Raji (cell line): ENCODE measurements around the gene MEIOB.

Experiments used
- POLR2A ChIP-seq: IDR thresholded peaks from 2 replicates; pipeline ENCODE4 v1.6.1; 2011; ENCODE audit warnings: low read depth, low read length, control low read depth; ENCODE audit not compliant: insufficient read depth

The MEIOB gene

GRCh38 chr16:1826691-1827573 is 45.0 kb downstream of the MEIOB start, which contains the start of the genes FAHD1 and HAGH:
Gene FAHD1, plus strand, starts transcription at chr16:1827206. Its CDS starts 33 bp downstream, at chr16:1827239.
Gene HAGH, minus strand, starts transcription at chr16:1826825. Its CDS starts 38 bp downstream, at chr16:1826787.
- TF ChIP-seq POLR2A, result peak; percentile 75

- TF ChIP-seq POLR2A, result no peak
Observed at GRCh38 chr16:1825864-1826690, 45.9 kb downstream of the MEIOB start.

DNA sequence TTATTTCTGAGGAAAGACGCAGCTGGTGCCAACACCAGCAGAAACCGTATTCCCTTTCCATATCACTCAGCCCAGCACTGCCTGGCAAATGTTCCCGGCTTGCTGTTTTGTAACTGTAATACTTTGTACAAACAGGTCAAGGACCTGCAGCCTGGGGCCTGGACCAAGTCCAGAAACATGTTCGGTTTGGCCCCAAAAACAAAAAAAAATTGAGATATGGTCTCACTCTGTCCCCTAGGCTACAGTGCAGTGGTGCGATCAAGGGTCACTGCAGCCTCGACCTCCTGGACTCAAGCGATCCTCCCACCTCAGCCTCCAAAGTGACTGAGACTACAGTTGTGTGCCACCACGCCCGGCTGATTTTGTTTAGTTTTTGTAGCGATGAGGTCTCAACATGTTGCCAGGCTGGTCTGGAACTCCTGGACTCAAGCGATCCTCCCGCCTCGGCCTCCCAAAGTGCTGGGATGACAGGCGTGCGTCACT is 46.5 kb downstream of the MEIOB start:
- TF ChIP-seq POLR2A, result no peak

GRCh38 chr16:1823821-1824220 is 48.1 kb downstream of the MEIOB start:
- no peak for TF ChIP-seq POLR2A

GRCh38 chr16:1822801-1823200 is 49.2 kb downstream of the MEIOB start:
- no peak for TF ChIP-seq POLR2A

GRCh38 chr16:1821861-1822611 is 49.9 kb downstream of the MEIOB start:
- no peak for TF ChIP-seq POLR2A

DNA sequence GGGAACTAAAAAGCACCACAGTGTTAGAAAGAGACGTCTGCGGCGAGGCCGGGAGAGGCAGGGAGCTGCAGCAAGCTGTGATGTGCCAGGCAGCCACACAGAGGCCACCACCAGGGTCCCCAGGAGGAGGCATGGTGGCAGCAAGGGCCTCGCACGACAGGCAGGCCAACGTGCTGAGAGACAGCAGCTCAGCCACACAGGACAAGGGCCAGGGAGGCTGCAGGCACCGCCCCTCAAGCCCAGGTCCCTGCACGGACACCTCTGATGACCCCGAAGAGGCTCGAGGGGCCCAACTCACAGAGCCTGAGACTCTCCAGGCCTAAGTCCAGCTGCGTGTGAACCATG is 51.0 kb downstream of the MEIOB start:
- no peak for TF ChIP-seq POLR2A

- TF ChIP-seq POLR2A, result no peak
Observed at GRCh38 chr16:1820096-1820945, 51.6 kb downstream of the MEIOB start.

DNA sequence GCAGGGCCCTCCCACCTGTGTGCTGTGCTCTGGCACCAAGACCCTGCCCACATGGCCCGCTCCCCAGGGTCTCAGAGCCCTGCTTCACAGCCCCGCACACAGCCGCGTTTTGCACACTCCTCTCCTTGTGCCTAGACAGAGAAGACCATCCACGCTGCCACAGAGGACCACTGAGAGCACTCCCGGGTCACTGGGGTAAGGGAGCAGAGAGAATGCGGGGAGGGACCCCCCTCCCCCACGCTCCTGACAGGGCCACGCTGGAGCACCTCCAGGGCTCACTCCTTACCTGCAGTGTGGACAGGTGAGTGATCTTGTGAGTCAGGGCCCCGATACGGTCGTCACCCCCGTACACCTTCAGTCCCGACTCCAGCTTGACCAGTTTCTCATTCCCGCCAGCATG is 52.4 kb downstream of the MEIOB start:
- TF ChIP-seq POLR2A, result no peak

DNA sequence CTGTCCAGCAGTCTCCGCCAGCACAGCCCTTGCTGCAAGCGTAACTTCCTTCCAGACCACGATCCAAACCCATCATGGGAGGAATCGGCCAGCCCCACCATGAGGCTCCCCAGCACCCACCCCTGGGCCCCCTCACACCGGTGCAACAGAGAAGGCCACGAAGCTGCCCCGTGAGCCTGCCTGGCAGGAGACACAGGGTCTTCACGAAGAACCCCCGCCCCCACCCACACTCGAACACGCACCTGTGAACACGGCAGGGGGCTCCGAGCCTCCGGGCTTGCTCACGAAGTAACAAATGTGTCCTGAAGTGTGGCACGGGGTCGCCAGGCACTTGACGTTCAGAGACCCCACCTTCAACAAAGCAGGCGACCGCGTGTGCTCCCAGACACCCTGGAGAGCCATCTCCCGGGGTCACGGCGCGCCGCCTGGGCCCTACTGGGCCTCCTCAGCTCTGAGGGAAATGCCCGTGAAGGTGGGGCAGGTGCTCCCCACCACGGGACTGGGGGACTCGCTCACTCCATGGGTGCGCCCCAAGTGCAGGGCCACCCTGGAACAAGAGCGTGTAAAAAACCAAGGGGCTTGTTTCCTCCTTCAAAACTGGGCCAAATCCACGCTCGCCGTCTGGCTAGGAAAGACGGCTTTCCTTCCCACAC is 53.0 kb downstream of the MEIOB start:
- TF ChIP-seq POLR2A, result no peak

- TF ChIP-seq POLR2A, result no peak
Observed at GRCh38 chr16:1818204-1818872, 53.6 kb downstream of the MEIOB start.

DNA sequence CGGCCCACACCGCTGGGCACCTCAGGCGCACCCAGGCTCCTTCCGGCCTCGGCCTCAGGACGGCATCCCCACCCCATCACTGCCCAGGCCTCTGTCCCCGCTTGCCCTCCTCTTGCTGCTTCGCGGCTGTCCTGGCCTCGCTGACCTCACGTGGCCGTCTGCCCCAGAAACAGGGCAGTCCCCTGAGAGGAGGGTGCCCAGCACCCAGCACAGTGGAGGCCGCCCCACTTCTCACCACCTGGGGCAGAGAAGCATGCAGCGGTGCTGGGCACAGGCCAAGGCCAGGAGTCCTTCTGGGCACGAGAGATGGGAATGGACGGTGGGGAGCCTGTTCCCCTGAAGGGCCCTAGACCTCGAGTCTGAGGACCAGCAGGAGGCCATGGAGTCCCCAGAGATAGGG is 54.2 kb downstream of the MEIOB start:
- TF ChIP-seq POLR2A, result no peak

DNA sequence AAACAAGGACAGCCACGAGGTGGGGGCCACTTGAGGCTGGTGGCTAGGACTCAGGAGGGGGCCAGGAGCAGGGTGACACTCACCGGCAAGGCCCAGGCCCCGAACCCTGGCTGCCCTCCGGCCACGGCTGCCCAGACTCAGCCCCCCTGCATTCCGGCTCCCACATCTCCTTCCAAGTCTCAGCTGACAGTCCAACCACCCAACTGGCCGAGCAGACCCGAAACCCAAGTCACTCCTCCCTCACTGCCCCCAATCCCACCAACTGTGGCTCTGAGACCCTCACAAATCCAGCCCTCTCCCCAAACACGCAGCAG is 54.7 kb downstream of the MEIOB start:
- no peak for TF ChIP-seq POLR2A
